ENCODE measurements around the gene RAPGEF1.
A peak's percentile ranks its signal among the peaks of the same experiment; 100 is the strongest.

The RAPGEF1 gene

GRCh38 chr9:131622523-131622922, 117.4 kb downstream of the RAPGEF1 start:
- CTCF ChIA-PET: interaction anchor here (0.7 to 4.2 kb wide), 3 partner anchors 13 to 118 kb away, joined by 3 to 16 read pairs (median 4); no protein-coding TSS in a partner anchor
- Histone ChIP-seq H3K9me3 (ENCODE audit: control insufficient read depth, insufficient read depth, low read depth, low read length) (no peaks in the 10 kb centered on the region), H3K27ac (ENCODE audit: extremely low read depth, low read depth, low read length) (no peak overlapping the region), H3K36me3 (ENCODE audit: control insufficient read depth in 2 of 2, insufficient read depth in 1 of 2, low read length in 2 of 2) (peaks cover 0 to 70% of the 10 kb centered on the region in 2 experiments; a peak in 2 of 3 replicates), H3K4me3 (ENCODE audit: low read depth, low read length) (no peak overlapping the region), H3K4me1 (ENCODE audit: control insufficient read depth, insufficient read depth, low read length) (peaks cover 2% of the 10 kb centered on the region; the same call in 1 of the 2 replicates)
- no peak for TF ChIP-seq ZNF292 (tag by site-specific recombination; IDR thresholded peaks at IDR 0.05; ENCODE audit: borderline replicate concordance, low read depth)
- no peak for TF ChIP-seq ZNF514 (tag by site-specific recombination; IDR thresholded peaks at IDR 0.05)
- TF ChIP-seq ZNF174 (tag by site-specific recombination; IDR thresholded peaks at IDR 0.05): no peak
- no peak for TF ChIP-seq ZNF335 (tag by site-specific recombination; conservative IDR thresholded peaks at IDR 0.05)
- TF ChIP-seq GLI2 (tag by site-specific recombination; IDR thresholded peaks at IDR 0.05; ENCODE audit: borderline replicate concordance, low read depth): no peak
- no peak for TF ChIP-seq IKZF3 (tag by site-specific recombination; IDR thresholded peaks at IDR 0.05)
- POLR2A ChIA-PET: no interaction called here

GRCh38 chr9:131621551-131622358, 118.1 kb downstream of the RAPGEF1 start:
- CTCF ChIA-PET: interaction anchor here (0.7 to 4.2 kb wide), 3 partner anchors 12 to 119 kb away, joined by 3 to 16 read pairs (median 4); no protein-coding TSS in a partner anchor
- Histone ChIP-seq H3K9me3 (ENCODE audit: control insufficient read depth, insufficient read depth, low read depth, low read length) (no peaks in the 10 kb centered on the region), H3K4me3 (ENCODE audit: low read depth, low read length) (no peak overlapping the region), H3K27ac (ENCODE audit: extremely low read depth, low read depth, low read length) (no peak overlapping the region), H3K4me1 (ENCODE audit: control insufficient read depth, insufficient read depth, low read length) (peaks cover 2% of the 10 kb centered on the region; the same call in 1 of the 2 replicates), H3K36me3 (ENCODE audit: control insufficient read depth in 2 of 2, insufficient read depth in 1 of 2, low read length in 2 of 2) (peaks cover 0 to 74% of the 10 kb centered on the region in 2 experiments; a peak in 2 of 3 replicates)
- POLR2A ChIA-PET: no interaction called here
- TF ChIP-seq ZFHX2 (tag by site-specific recombination; conservative IDR thresholded peaks at IDR 0.05): 0 out of 2 replicates have a peak, but pooled peaks have one; percentile 15
- TF ChIP-seq ZNF324 (tag by site-specific recombination; IDR thresholded peaks at IDR 0.05): no peak

GRCh38 chr9:131620764-131621520, 118.9 kb downstream of the RAPGEF1 start:
- Histone ChIP-seq H3K4me1 (ENCODE audit: control insufficient read depth, insufficient read depth, low read length) (peaks cover 2% of the 10 kb centered on the region; the same call in 1 of the 2 replicates), H3K4me3 (ENCODE audit: low read depth, low read length) (no peak overlapping the region), H3K9me3 (ENCODE audit: control insufficient read depth, insufficient read depth, low read depth, low read length) (no peaks in the 10 kb centered on the region), H3K36me3 (ENCODE audit: control insufficient read depth in 2 of 2, insufficient read depth in 1 of 2, low read length in 2 of 2) (peaks cover 0 to 78% of the 10 kb centered on the region in 2 experiments; a peak in 2 of 3 replicates), H3K27ac (ENCODE audit: extremely low read depth, low read depth, low read length) (no peak overlapping the region)
- TF ChIP-seq PRDM1 (tag by site-specific recombination; IDR thresholded peaks at IDR 0.05) (no peak), ZNF354C (tag by site-specific recombination; IDR thresholded peaks at IDR 0.05; ENCODE audit: borderline replicate concordance, low read depth) (no peak), SCRT2 (tag by site-specific recombination; IDR thresholded peaks at IDR 0.05) (0 out of 2 replicates have a peak, but pooled peaks have one; percentile 13), SALL2 (tag by site-specific recombination; IDR thresholded peaks at IDR 0.05; ENCODE audit: borderline replicate concordance) (no peak), ZSCAN16 (tag by site-specific recombination; IDR thresholded peaks at IDR 0.05) (no peak), ZNF600 (tag by site-specific recombination; IDR thresholded peaks at IDR 0.05) (no peak), ZNF140 (tag by site-specific recombination; IDR thresholded peaks at IDR 0.05) (no peak), ZIC2 (tag by site-specific recombination; IDR thresholded peaks at IDR 0.05) (0 out of 2 replicates have a peak, but pooled peaks have one; percentile 36), SP2 (tag by site-specific recombination; IDR thresholded peaks at IDR 0.05) (no peak), ZNF549 (tag by site-specific recombination; IDR thresholded peaks at IDR 0.05) (no peak), ZNF114 (tag by site-specific recombination; IDR thresholded peaks at IDR 0.05) (no peak), ZNF658 (tag by site-specific recombination; IDR thresholded peaks at IDR 0.05) (no peak)
- TF ChIP-seq, protein P1, sequence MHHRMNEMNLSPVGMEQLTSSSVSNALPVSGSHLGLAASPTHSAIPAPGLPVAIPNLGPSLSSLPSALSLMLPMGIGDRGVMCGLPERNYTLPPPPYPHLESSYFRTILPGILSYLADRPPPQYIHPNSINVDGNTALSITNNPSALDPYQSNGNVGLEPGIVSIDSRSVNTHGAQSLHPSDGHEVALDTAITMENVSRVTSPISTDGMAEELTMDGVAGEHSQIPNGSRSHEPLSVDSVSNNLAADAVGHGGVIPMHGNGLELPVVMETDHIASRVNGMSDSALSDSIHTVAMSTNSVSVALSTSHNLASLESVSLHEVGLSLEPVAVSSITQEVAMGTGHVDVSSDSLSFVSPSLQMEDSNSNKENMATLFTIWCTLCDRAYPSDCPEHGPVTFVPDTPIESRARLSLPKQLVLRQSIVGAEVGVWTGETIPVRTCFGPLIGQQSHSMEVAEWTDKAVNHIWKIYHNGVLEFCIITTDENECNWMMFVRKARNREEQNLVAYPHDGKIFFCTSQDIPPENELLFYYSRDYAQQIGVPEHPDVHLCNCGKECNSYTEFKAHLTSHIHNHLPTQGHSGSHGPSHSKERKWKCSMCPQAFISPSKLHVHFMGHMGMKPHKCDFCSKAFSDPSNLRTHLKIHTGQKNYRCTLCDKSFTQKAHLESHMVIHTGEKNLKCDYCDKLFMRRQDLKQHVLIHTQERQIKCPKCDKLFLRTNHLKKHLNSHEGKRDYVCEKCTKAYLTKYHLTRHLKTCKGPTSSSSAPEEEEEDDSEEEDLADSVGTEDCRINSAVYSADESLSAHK (tag by site-specific recombination; IDR thresholded peaks at IDR 0.05): no peak
- TF ChIP-seq, protein P2, sequence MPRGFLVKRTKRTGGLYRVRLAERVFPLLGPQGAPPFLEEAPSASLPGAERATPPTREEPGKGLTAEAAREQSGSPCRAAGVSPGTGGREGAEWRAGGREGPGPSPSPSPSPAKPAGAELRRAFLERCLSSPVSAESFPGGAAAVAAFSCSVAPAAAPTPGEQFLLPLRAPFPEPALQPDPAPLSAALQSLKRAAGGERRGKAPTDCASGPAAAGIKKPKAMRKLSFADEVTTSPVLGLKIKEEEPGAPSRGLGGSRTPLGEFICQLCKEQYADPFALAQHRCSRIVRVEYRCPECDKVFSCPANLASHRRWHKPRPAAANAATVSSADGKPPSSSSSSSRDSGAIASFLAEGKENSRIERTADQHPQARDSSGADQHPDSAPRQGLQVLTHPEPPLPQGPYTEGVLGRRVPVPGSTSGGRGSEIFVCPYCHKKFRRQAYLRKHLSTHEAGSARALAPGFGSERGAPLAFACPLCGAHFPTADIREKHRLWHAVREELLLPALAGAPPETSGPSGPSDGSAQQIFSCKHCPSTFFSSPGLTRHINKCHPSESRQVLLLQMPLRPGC (tag by site-specific recombination; IDR thresholded peaks at IDR 0.05): no peak
- ChIA-PET POLR2A (no interaction called here), CTCF (interaction anchor here (0.5 to 4.2 kb wide), 2 partner anchors 11 to 46 kb away, joined by 3 to 16 read pairs; no protein-coding TSS in a partner anchor)
